GM19238 (cell line): ENCODE data around the gene BMP7.
"Not testable (repeated sequence)": the region's sequence is repeated elsewhere in the genome, so short reads cannot be mapped to it uniquely, and the experiment has no call there.

ENCODE experiments used
- DNase-seq: peaks from one replicate; pipeline ENCODE4 v3.0.0; 2011; ENCODE audit warnings: low spot score; ENCODE audit not compliant: insufficient read length

Gene BMP7

DNA sequence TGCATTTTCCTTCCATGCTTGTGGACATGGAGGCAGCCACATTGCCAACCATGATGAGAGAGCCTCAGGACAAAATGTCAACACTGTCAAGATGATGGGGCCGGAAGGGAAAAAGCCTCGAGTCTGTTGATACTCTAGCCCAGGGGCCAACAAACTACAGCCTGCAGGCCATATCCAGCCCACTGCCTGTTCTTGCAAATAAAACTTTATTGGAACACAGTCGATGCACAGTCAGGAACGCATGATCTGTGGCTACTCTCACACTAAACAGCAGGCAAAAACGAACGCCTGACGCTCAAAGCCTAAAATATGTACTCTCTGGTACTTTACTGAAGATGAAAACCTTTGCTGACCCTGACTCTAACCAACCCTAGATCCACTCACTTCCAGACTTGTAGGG is 72.3 kb downstream of the BMP7 start:
- DNase-seq: no peak

DNA sequence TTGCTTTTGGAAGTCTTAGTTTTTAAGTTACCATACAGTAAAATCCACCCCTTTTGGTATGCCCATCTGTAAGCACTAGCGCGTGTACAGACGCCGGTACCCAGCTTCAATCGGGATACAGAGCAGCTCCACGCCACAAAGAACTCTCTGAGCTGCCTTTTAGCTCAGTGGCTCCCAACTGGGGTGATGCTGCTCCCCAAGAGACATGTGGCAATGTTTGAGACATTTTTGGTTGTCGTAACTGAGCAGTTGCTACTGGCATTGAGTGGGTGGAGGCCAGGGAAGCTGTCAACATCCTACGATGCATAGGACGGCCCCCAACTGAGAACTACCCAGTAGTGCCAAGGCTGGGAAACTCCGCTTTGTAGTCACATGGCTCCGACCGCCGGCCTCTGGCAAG is 73.3 kb downstream of the BMP7 start:
- no peak for DNase-seq

GRCh38 chr20:57192311-57192710 is 74.1 kb downstream of the BMP7 start:
- DNase-seq: no peak

- not testable (repeated sequence) for DNase-seq
Measured at GRCh38 chr20:57191265-57191638, 75.2 kb downstream of the BMP7 start.

- DNase-seq: no peak
Measured at GRCh38 chr20:57190536-57191264, 75.7 kb downstream of the BMP7 start.

DNA sequence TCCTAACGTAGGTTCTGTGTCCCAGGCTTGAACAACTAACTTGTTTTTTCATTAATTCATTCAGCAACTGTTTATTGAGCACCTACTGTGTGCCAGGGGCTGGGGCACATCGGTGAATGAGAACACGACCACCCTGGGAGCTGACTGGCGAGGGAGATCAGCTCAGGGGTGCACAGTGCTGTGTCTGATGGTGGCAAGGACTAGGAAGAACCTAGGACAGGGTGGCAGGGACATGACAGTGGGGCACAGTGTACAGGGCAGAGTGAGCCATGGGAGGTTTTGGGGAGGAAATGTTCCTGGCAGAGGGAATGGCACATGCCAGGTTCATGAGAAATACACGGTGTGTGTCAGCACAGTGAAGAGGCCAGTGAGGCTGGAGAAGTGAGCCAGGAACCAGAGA is 76.7 kb downstream of the BMP7 start:
- no peak for DNase-seq

GRCh38 chr20:57188576-57189079 is 77.8 kb downstream of the BMP7 start:
- DNase-seq: no peak

DNA sequence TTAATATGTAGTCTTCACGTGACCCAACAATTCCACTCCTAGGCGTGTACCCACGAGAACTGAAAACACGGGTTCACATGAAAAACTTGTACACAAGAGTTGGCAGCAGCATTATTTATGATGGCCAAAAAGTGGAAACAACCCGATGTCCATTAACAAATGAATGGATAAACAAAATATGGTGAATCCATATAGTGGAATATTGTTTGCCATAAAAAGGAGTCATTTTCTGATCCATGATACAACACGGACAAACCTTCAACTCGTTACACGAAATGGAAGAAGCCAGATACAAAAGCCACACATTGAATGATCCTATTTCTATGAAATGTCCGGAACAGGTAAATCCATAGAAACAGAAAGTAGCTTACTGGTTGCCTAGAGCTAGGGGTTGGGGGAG is 78.4 kb downstream of the BMP7 start:
- DNase-seq: no peak

GRCh38 chr20:57187068-57187634 is 79.3 kb downstream of the BMP7 start:
- no peak for DNase-seq

GRCh38 chr20:57186192-57186591 is 80.2 kb downstream of the BMP7 start:
- DNase-seq: no peak

GRCh38 chr20:57185188-57185743 is 81.2 kb downstream of the BMP7 start:
- DNase-seq: no peak

- DNase-seq: no peak
Measured at GRCh38 chr20:57183457-57184009, 82.9 kb downstream of the BMP7 start.

DNA sequence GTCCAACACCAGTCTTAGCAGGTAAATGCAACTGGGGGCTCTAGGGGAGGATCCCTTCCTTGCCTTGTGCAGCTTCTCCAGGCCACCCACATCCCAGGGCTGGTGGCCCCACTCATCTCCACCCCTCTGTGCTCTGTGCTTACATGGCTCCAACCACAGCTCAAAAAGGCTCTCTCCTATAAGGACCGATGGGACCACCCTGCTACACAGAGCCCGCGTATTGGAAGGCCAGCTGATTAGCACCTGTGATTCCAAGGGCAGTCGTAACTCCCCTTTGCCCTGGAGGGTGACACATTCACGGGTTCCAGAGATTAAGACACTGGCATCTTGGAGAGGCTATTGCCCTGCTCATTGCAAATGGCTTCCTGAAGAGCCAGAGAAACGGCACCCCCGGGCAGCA is 84.8 kb downstream of the BMP7 start:
- DNase-seq: no peak

DNA sequence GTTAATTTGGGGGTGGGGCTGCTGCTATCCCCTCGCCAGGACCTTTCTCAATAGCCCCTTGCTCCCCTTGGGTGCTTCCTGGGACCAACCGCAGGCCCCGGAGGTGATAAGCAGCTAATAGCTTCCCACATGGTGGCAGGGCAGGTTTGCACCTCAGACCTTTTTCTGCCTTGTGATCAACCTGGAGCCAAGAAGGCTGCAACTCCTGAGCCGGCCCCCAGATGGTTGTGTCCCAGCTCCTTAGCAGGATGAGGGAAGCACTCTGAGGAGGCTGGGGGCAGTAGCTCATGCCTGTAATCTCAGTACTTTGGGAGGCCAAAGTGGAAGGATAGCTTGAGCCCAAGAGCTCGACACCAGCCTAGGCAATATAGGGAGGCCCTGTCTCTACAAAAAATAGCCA is 85.5 kb downstream of the BMP7 start:
- no peak for DNase-seq

DNA sequence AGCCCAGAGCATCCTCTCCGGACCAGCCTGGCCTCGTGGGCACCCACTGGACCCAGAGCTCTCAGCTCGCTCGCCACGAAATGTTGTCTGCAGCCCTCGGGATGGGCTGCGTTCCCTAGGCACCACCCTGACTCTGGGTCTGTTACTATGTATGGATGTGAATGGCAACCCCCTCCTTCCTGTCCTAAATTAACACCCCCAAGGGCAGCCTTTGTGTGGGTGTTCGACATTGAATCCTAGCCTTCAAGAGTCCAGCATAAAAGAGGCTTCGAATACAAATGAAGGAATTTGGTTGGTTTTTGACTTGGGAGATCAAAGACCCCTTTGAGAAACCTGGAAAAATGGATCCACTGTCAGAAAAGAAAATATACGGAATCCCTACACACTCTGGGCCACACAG is 86.1 kb downstream of the BMP7 start:
- no peak for DNase-seq

- no peak for DNase-seq
Measured at GRCh38 chr20:57179265-57179664, 87.2 kb downstream of the BMP7 start.

DNA sequence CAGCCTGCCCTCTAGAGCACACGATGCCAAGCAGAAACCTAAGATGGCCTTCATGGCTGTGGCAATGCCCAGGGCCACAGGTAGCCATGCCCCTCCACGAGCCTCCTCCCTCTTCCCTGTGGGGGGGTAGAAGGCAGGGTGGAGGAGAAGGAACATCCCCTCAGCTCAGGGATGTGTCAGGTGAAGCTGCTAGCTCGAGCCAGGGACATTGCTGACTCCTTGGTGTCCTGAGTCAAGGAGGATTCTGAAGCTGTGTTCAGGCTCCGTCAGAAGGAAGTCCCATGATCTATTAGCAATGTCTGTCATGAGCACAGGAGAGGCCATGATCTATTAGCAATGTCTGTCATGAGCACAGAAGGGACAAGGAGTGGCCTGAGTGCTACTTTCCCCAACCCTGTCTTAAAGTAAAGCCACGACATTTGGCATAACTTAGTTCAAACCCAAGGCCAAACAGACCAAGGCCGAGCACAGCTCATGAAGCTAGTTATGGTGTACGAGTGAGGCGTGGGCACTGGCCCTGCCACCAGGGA is 87.8 kb downstream of the BMP7 start:
- no peak for DNase-seq

- no peak for DNase-seq
Measured at GRCh38 chr20:57177636-57178280, 88.7 kb downstream of the BMP7 start.

- DNase-seq: no peak
Measured at GRCh38 chr20:57176842-57177241, 89.6 kb downstream of the BMP7 start.

DNA sequence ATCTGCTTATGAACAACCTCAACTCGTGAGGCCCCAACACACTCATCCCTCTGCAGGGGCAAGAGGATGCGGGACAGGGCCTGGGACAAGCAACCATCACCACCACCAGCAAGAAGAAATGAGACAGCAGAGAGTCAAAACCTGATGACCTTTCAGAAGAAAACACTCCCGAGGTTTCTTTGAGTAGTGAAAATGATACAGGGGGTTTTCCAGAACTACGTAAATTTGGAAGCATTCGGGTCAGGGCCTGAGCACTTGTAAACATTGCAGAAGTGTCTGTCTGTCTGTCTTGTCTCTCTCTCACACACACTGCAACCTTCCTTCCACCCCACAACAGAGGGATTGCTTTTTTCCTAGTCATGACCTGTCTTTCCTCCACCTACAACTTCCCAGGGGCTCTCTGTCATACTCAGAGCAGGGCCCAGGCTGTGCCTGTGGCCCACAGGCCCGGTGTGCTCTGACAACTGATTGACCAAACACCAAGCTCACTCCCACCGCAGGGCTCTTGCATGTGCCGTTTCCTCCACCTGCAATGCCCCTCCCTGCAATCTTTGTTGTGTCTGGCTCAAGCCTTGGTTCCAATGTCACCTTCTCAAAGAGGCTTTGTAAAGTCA is 90.9 kb downstream of the BMP7 start:
- DNase-seq: no peak

GRCh38 chr20:57174737-57175136 is 91.7 kb downstream of the BMP7 start:
- no peak for DNase-seq
